Ascending aorta (tissue), 2 donors: Measurements from ENCODE around the gene ZACN. TPM values are rescaled to one million over a fixed set of nuclear protein-coding genes. Genes with fewer than 3 reads are reported as not detected.

Experiments
- DNase-seq, 2 donors: peaks; one replicate each; pipeline ENCODE4 v3.0.0-alpha.2; 2019; ENCODE audit warnings: low spot score in 2 of 2
- H3K27ac ChIP-seq, 2 donors: fragments of 200-600 bp; sonication (generic); one replicate each; pipeline ENCODE4 v1.5.1; 2016 to 2017; ENCODE audit warnings: mild to moderate bottlenecking in 1 of 2
- H3K27me3 ChIP-seq: fragments of 200-600 bp; sonication (generic); one replicate; pipeline ENCODE4 v1.5.1; 2017
- H3K36me3 ChIP-seq, 2 donors: fragments of 200-600 bp; sonication (generic); one replicate each; pipeline ENCODE4 v1.5.1; 2016
- H3K4me1 ChIP-seq, 2 donors: fragments of 200-600 bp; sonication (generic); one replicate each; pipeline ENCODE4 v1.5.1; 2016 to 2017; ENCODE audit warnings: mild to moderate bottlenecking in 1 of 2
- H3K4me3 ChIP-seq, 2 donors: fragments of 200-600 bp; sonication (generic); one replicate each; pipeline ENCODE4 v1.5.1; 2016 to 2017; ENCODE audit warnings: mild to moderate bottlenecking in 1 of 2
- H3K9me3 ChIP-seq, 2 donors: fragments of 200-600 bp; sonication (generic); one replicate each; pipeline ENCODE4 v1.5.1; 2016
- CTCF ChIP-seq, 3 experiments: fragments of 200-600 bp in 2 of 3; fragments of 450-650 bp in 1 of 3; sonication (generic) in 2 of 3; IDR thresholded peaks; one replicate each; pipeline ENCODE4 v1.5.1; 2016 to 2019; ENCODE audit warnings: antibody characterized with exemption in 3 of 3, mild to moderate bottlenecking in 1 of 3, moderate library complexity in 1 of 3
- intact Hi-C: fragments of 100-400 bp; cut with DNase I; formaldehyde crosslinking; loops from one replicate; pipeline ENCODE4 v1.15.1; 2023
- total RNA-seq: library from RNA; depleted of rRNA; stranded (reverse); fragments of >200 nt; gene quantifications from one replicate; pipeline ENCODE4 v1.1.0, GENCODE V29; 2016

The ZACN gene
- total RNA-seq, 1 donor from 2014 or later = not detected

DNA sequence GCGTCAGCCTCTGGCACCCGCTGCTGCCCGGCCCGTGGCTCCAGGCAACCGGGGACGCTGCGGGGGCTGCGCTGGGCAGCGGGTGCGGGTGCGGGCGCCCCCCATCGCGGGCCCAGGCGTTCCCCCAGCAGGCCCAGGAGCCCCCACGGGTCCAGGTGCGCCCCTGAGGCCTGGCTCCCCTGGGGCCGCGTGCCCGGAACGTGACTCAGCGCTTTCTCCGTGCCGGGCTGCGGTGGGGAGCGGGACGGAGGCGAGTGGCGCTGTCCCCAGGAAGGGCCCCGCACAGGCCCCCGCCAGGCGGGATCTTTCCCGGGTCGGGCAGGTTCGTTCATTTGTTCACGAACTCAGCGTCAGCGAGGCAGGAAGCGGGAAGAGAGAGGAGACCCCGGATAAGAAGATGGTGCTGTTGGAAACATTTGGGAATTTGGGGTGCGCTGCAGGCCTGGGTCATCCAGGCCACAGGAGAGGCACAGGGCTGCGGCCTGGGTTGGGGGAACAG is 43.0 kb downstream of the ZACN start:
- DNase-seq = no peak
- Histone ChIP-seq H3K36me3 (no peaks in the 10 kb centered on the region), H3K27ac (no peak overlapping the region), H3K4me1 (peaks cover 7% of the 10 kb centered on the region in 2 donors), H3K9me3 (no peaks in the 10 kb centered on the region), H3K27me3 (no peaks in the 10 kb centered on the region), H3K4me3 (peak overlapping the region; percentile 52 to 73)
- no peak for TF ChIP-seq CTCF (IDR thresholded peaks at IDR 0.05)
- intact Hi-C loops = loop anchor here (1.0 to 5.0 kb wide), 4 partner anchors 25 to 175 kb away; no protein-coding TSS in a partner anchor

- Histone ChIP-seq H3K4me3 (no peak overlapping the region), H3K27me3 (no peaks in the 10 kb centered on the region), H3K4me1 (peaks cover 7% of the 10 kb centered on the region in 2 donors), H3K36me3 (no peaks in the 10 kb centered on the region), H3K9me3 (no peaks in the 10 kb centered on the region), H3K27ac (no peak overlapping the region)
- intact Hi-C loops = loop anchor here (5.0 kb wide), 1 partner anchor 175 kb away; no protein-coding TSS in a partner anchor
- no peak for DNase-seq
- TF ChIP-seq CTCF (IDR thresholded peaks at IDR 0.05) = no peak
Measured at GRCh38 chr17:76122431-76123190, 43.6 kb downstream of the ZACN start.

DNA sequence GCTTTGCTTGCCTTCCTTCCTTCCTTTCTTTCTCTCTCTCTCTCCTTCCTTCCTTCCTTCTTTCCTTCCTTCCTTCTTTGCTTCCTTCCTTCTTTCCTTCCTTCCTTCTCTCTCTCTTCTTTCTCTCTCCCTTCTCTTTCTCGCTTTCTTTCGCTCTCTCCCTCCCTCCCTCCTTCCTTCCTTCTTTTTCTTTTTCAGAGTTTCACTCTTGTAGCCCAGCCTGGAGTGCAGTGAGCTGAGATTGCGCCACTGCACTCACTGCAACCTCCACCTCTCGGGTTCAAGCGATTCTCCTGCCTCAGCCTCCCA is 44.2 kb downstream of the ZACN start:
- Histone ChIP-seq H3K4me1 (peaks cover 7% of the 10 kb centered on the region in 2 donors), H3K9me3 (no peaks in the 10 kb centered on the region), H3K27me3 (no peaks in the 10 kb centered on the region), H3K4me3 (no peak overlapping the region), H3K36me3 (no peaks in the 10 kb centered on the region), H3K27ac (no peak overlapping the region)
- intact Hi-C loops = loop anchor here (5.0 kb wide), 1 partner anchor 174 kb away; no protein-coding TSS in a partner anchor
- TF ChIP-seq CTCF (IDR thresholded peaks at IDR 0.05) = no peak
- no peak for DNase-seq

DNA sequence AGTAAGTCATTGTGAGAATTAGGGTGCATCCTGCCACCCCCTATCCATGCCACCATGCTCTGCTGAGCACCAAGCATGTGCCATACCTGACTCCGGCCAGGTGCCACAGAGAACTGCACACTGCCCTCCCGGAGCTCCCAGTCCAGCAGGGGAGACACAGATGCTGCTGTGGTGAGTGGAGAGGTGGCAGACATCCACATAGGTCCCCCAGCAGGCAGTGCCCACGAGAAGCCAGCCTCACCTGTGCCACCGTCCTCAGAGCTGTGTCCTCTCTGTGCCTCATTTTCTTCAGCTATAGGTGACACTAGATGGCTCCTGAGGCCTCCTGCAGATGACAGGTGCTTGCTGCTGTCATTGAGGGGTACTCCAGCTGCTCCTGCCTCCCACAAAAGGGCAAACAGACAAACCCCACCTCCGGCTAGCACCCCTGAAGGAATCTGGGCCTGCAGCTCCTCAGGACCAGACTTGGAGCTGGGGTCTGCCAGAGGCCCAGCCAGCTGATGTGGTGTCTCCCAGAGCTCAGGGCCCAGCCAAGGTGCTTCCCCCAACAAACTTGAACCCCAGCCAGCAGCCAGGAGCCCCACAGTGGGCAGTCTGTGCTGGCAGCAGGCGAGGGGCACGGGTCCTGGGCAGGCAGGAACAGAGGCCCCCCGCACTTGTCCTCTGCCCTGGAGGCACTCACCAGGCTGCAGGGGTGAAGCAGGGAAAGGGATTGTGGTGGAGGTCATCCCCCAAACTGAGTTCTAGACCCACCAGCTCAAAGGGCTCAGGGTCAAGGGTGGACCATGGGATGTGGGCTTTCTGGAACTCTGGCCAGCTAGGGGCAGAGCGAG is 45.0 kb downstream of the ZACN start:
- DNase-seq = no peak
- no peak overlapping the region for H3K4me3 ChIP-seq
- no peak for TF ChIP-seq CTCF (IDR thresholded peaks at IDR 0.05)
- no peaks in the 10 kb centered on the region for H3K9me3 ChIP-seq
- intact Hi-C loops = loop anchor here (5.0 kb wide), 1 partner anchor 173 kb away; no protein-coding TSS in a partner anchor
- no peaks in the 10 kb centered on the region for H3K27me3 ChIP-seq
- peaks cover 7% of the 10 kb centered on the region in 2 donors for H3K4me1 ChIP-seq
- H3K27ac ChIP-seq = no peak overlapping the region
- no peaks in the 10 kb centered on the region for H3K36me3 ChIP-seq

- intact Hi-C loops = loop anchor here (5.0 kb wide), 1 partner anchor 173 kb away; no protein-coding TSS in a partner anchor
- H3K36me3 ChIP-seq = no peaks in the 10 kb centered on the region
- no peak for DNase-seq
- H3K27ac ChIP-seq = no peak overlapping the region
- peaks cover 7% of the 10 kb centered on the region in 2 donors for H3K4me1 ChIP-seq
- TF ChIP-seq CTCF (IDR thresholded peaks at IDR 0.05) = no peak
- no peaks in the 10 kb centered on the region for H3K27me3 ChIP-seq
- no peak overlapping the region for H3K4me3 ChIP-seq
- no peaks in the 10 kb centered on the region for H3K9me3 ChIP-seq
Measured at GRCh38 chr17:76124582-76125390, 45.8 kb downstream of the ZACN start.
